Keratinocyte (primary cell): ENCODE measurements around the gene CST7. TPM values are rescaled to one million over a fixed set of nuclear protein-coding genes. Genes with fewer than 3 reads are reported as not detected.

ENCODE experiments used
- DNase-seq: peaks from one replicate; pipeline ENCODE4 v3.0.0-alpha.2; 2011; ENCODE audit warnings: low read depth, missing footprints, low spot score
- FAIRE-seq: peaks from 2 replicates; lab custom pipeline; 2011; peaks lifted over from hg19 to GRCh38; lab: Jason Lieb, UNC
- H2AFZ ChIP-seq: 2 replicates; pipeline ENCODE4 v1.6.0; 2012; ENCODE audit warnings: low read length, control low read depth, inconsistent platforms; ENCODE audit not compliant: control insufficient read depth
- H3K27ac ChIP-seq: 2 replicates; pipeline ENCODE4 v1.5.1; 2011; ENCODE audit warnings: low read length; ENCODE audit not compliant: control insufficient read depth, insufficient read depth
- H3K27me3 ChIP-seq: 3 replicates; pipeline ENCODE4 v1.6.0; 2011; ENCODE audit warnings: low read length; ENCODE audit not compliant: control insufficient read depth, insufficient read depth; ENCODE audit errors: extremely low read depth
- H3K36me3 ChIP-seq, 2 experiments: 2 replicates in 1 of 2; 3 replicates in 1 of 2; pipeline ENCODE4 v1.5.1; 2011; ENCODE audit warnings: low read length in 2 of 2, mild to moderate bottlenecking in 1 of 2; ENCODE audit not compliant: control insufficient read depth in 2 of 2, insufficient read depth in 2 of 2; ENCODE audit errors: extremely low read depth in 1 of 2
- H3K4me1 ChIP-seq: 3 replicates; pipeline ENCODE4 v1.5.1; 2011; ENCODE audit warnings: low read length; ENCODE audit not compliant: control insufficient read depth, insufficient read depth; ENCODE audit errors: extremely low read depth
- H3K4me2 ChIP-seq: 3 replicates; pipeline ENCODE4 v1.6.0; 2011; ENCODE audit warnings: low read depth, low read length; ENCODE audit not compliant: control insufficient read depth, insufficient read depth; ENCODE audit errors: extremely low read depth
- H3K4me3 ChIP-seq, 3 experiments: fragments of 200-600 bp in 1 of 3; sonication (generic) in 1 of 3; 2 replicates in 2 of 3; 3 replicates in 1 of 3; pipeline ENCODE4 v1.5.1; 2011 to 2016; ENCODE audit warnings: low read length in 3 of 3, mild to moderate bottlenecking in 3 of 3, control low read depth in 2 of 3, inconsistent platforms in 1 of 3, low read depth in 1 of 3, mixed read lengths in 1 of 3, mixed run types in 1 of 3, moderate library complexity in 1 of 3; ENCODE audit not compliant: control insufficient read depth in 2 of 3, insufficient read depth in 2 of 3; ENCODE audit errors: extremely low read depth in 1 of 3
- H3K79me2 ChIP-seq: 2 replicates; pipeline ENCODE4 v1.6.0; 2012; ENCODE audit warnings: low read length; ENCODE audit not compliant: control insufficient read depth, insufficient read depth
- H3K9ac ChIP-seq: 3 replicates; pipeline ENCODE4 v1.6.0; 2011; ENCODE audit warnings: low read length; ENCODE audit not compliant: control insufficient read depth, insufficient read depth; ENCODE audit errors: extremely low read depth
- H3K9me1 ChIP-seq: 3 replicates; pipeline ENCODE4 v1.6.0; 2011; ENCODE audit warnings: low read length; ENCODE audit not compliant: control insufficient read depth, insufficient read depth; ENCODE audit errors: extremely low read depth
- H3K9me3 ChIP-seq: 2 replicates; pipeline ENCODE4 v1.5.1; 2012; ENCODE audit warnings: low read depth, low read length; ENCODE audit not compliant: control insufficient read depth
- H4K20me1 ChIP-seq: 3 replicates; pipeline ENCODE4 v1.6.0; 2011; ENCODE audit warnings: low read length; ENCODE audit not compliant: control insufficient read depth, insufficient read depth; ENCODE audit errors: extremely low read depth
- CTCF ChIP-seq, 3 experiments: IDR thresholded peaks in 1 of 3; conservative IDR thresholded peaks in 1 of 3; optimal IDR thresholded peaks in 1 of 3; 2 replicates in 2 of 3; 3 replicates in 1 of 3; pipeline versions ENCODE3 to v1.5.1; 2011; ENCODE audit warnings: low read length in 3 of 3, mild to moderate bottlenecking in 3 of 3, moderate library complexity in 2 of 3, control low read depth in 1 of 3, inconsistent platforms in 1 of 3; ENCODE audit not compliant: insufficient read depth in 2 of 3; ENCODE audit errors: extremely low read depth in 1 of 3
- EZH2 ChIP-seq: IDR thresholded peaks from one replicate; pipeline ENCODE4 v1.6.1; 2012; ENCODE audit warnings: inconsistent platforms, mild to moderate bottlenecking, low read length, moderate library complexity
- dilution Hi-C: fragments of 300-500 bp; cut with MboI; formaldehyde crosslinking; loops from one replicate; pipeline ENCODE4 v1.7.0; 2020; ENCODE audit warnings: low sequenced_read_pairs; ENCODE audit not compliant: extremely low pct_ligation_motif_present
- polyA plus RNA-seq, 5 experiments: library from polyadenylated mRNA; depleted of rRNA in 3 of 5; stranded (reverse) in 3 of 5; stranded (forward) in 1 of 5; unstranded in 1 of 5; fragments of >200 nt; gene quantifications; 1 replicate in 1 of 5; 2 replicates in 3 of 5; 3 replicates in 1 of 5; pipeline versions ENCODE4 v1.2.1 to v1.2.3, GENCODE V29; 2011 to 2012; ENCODE audit warnings: missing spikeins in 2 of 5, low read depth in 1 of 5, low replicate concordance in 1 of 5

The CST7 gene
- polyA plus RNA-seq, 1 donor (not counting 4 experiments of a cell fraction or from before 2014, with no cell fraction given), result not detected

DNA sequence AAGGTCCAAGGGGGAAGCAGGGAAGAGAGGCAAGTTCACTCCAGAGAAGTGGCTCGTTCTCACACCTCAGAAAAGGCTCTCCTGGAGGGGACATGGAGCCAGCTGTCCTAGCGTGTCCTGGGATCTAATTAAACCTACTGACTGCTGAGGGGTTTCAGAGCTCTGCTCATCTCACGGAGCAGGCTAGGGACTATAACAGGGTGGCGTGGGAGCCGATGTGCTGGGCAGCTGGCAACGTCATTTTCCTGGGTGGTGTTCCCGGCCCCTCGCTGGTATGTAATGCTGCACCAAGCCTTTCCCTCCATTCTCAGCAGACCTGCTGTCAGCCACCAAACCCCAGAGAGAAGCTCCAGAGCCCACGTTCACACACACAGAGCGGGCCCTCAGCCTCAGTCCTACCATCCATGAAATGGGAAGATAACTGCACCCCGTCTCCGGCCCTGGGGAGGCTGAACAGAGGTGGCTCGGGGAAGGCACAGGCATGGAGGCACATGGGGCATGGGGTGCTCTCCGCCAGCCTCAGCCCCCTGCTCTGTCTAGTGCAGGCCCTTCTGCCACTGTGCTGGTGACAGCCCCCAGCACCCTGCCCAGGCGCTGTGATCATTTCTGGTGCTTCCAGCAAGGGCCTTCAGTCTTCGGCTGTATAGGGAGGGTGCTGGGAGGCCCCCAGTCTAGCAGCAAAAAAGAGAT, 1.9 kb downstream of the CST7 start:
- Histone ChIP-seq H3K4me2 (no peak overlapping the region), H2AFZ (no peak overlapping the region), H3K36me3 (peaks cover 0 to 2% of the 10 kb centered on the region in 2 experiments), H3K27me3 (no peaks in the 10 kb centered on the region), H3K4me1 (no peaks in the 10 kb centered on the region), H3K79me2 (no peaks in the 10 kb centered on the region), H3K9ac (no peak overlapping the region), H4K20me1 (no peaks in the 10 kb centered on the region), H3K4me3 (no peak overlapping the region), H3K9me3 (no peaks in the 10 kb centered on the region), H3K9me1 (no peaks in the 10 kb centered on the region), H3K27ac (no peak overlapping the region)
- FAIRE-seq (no peak), DNase-seq (no peak)
- no peak for TF ChIP-seq CTCF (optimal IDR thresholded peaks at IDR 0.05 in 1 of 3, IDR thresholded peaks at IDR 0.05 in 1 of 3, conservative IDR thresholded peaks at IDR 0.05 in 1 of 3; ENCODE audit: extremely low read depth in 1 of 3, insufficient read depth in 2 of 3, low read length in 3 of 3)
- TF ChIP-seq EZH2, result no peak
- dilution Hi-C loops, result no loop called here

DNA sequence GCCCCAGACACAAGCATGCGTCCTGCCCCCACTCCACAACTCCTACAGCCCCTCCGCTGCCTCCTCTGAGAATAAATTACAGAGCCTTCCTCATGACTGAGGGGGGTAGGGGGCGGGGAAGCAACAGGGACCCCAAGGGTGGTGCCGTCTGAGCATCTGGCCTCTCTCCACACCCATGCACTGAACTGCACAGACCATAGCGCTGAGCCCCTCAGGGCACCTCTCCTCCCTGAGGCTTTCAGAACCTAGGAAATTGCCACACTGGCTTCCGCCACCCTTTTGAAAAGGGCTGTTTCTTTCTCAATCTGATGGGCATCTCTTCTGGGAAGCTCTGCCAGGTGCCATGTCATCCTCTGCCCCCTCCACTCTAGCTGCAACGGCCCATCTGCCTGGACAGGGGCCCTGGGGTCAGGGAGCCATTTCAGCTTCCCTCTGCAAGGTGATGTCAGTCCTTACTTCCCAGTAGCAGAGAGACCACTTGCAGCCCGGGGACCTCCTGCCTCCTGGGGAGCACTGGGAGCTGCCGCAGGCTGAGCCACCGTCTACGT, 2.5 kb downstream of the CST7 start:
- DNase-seq, result no peak
- Histone ChIP-seq H3K4me2 (no peak overlapping the region), H3K27me3 (no peaks in the 10 kb centered on the region), H3K9me3 (no peaks in the 10 kb centered on the region), H3K36me3 (peaks cover 0 to 6% of the 10 kb centered on the region in 2 experiments), H4K20me1 (no peaks in the 10 kb centered on the region), H3K27ac (no peak overlapping the region), H3K79me2 (no peaks in the 10 kb centered on the region), H2AFZ (no peak overlapping the region), H3K9ac (no peak overlapping the region), H3K4me3 (no peak overlapping the region), H3K9me1 (no peaks in the 10 kb centered on the region), H3K4me1 (no peaks in the 10 kb centered on the region)
- dilution Hi-C loops, result no loop called here
- TF ChIP-seq CTCF (optimal IDR thresholded peaks at IDR 0.05 in 1 of 3, IDR thresholded peaks at IDR 0.05 in 1 of 3, conservative IDR thresholded peaks at IDR 0.05 in 1 of 3; ENCODE audit: extremely low read depth in 1 of 3, insufficient read depth in 2 of 3, low read length in 3 of 3) (no peak), EZH2 (no peak)
- FAIRE-seq, result no peak
